A673 (cell line): ENCODE data around the gene KAZN.

Experiments used
- EZH2 ChIP-seq: fragments of 200-600 bp; sonication (generic); IDR thresholded peaks from 2 replicates; pipeline ENCODE4 v1.6.1; 2017; ENCODE audit warnings: borderline replicate concordance, low read depth, mild to moderate bottlenecking, mixed read lengths, antibody characterized with exemption, low read length; ENCODE audit not compliant: poor library complexity, severe bottlenecking
- TF ChIP-seq, protein P1 (sequence below): fragments of 300-800, 200-600 bp; sonication (generic); conservative IDR thresholded peaks from 2 replicates; pipeline ENCODE4 v1.5.1; 2017; ENCODE audit warnings: low read depth, mild to moderate bottlenecking, antibody characterized with exemption, low read length, moderate library complexity, mixed read lengths

DNA sequence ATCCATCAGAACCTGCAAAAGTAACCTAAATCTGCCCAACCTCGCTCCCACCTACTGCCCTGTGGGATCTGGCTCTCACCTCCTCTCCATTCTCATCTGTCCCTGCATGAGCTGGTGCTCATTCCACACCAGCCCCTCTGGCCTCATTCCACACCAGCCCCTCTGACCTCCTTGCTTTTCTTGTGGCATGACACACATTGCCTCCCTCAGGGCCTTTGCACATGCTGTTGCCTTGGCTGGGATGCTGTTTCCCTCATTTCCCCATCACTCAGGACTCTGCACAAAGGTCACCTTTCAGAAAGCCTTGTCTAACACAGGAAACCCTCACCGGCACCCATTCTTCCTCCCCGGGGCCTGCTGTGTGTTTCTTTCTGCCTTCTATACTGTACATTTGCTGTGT is 197.1 kb downstream of the KAZN start:
- TF ChIP-seq, protein P1, sequence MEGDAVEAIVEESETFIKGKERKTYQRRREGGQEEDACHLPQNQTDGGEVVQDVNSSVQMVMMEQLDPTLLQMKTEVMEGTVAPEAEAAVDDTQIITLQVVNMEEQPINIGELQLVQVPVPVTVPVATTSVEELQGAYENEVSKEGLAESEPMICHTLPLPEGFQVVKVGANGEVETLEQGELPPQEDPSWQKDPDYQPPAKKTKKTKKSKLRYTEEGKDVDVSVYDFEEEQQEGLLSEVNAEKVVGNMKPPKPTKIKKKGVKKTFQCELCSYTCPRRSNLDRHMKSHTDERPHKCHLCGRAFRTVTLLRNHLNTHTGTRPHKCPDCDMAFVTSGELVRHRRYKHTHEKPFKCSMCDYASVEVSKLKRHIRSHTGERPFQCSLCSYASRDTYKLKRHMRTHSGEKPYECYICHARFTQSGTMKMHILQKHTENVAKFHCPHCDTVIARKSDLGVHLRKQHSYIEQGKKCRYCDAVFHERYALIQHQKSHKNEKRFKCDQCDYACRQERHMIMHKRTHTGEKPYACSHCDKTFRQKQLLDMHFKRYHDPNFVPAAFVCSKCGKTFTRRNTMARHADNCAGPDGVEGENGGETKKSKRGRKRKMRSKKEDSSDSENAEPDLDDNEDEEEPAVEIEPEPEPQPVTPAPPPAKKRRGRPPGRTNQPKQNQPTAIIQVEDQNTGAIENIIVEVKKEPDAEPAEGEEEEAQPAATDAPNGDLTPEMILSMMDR = no peak
- no peak for TF ChIP-seq EZH2
